Measurements from ENCODE around the gene EML5. TPM values are rescaled to one million over a fixed set of nuclear protein-coding genes. Genes with fewer than 3 reads are reported as not detected.
A peak's percentile ranks its signal among the peaks of the same experiment; 100 is the strongest.

EML5 gene
- total RNA-seq, 2 experiments from 2014 or later: 2.2 to 2.9 TPM

DNA sequence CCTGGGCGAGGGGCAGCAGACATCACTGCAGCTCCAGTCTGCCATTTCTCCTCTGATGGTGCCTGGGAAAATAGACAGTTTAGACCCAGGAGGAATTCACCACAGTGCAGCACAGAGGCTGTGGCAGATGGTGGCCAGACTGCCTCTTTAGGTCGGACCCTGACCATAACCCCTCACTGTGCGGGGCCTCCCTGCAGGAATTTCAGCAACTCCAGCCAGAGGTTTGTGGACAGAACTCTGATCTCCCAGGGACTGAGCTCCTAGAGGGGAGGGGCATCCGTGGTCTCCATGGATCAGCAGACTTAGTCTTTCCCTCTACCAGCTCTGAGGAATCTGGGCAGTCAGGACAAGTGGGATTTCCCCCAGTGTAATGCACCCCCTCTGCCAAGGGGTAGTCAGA is 123.4 kb downstream of the EML5 start:
- Mint-ChIP-seq H3K27ac (no peak overlapping the region), H3K9me3 (peaks cover 4% of the 10 kb centered on the region), H3K4me1 (no peaks in the 10 kb centered on the region), H3K4me3 (no peak overlapping the region), H3K36me3 (peaks cover 7% of the 10 kb centered on the region), H3K27me3 (no peaks in the 10 kb centered on the region)
- DNase-seq: no peak
- POLR2A ChIA-PET: no interaction called here
- ATAC-seq (ENCODE audit: low read depth): no peak

DNA sequence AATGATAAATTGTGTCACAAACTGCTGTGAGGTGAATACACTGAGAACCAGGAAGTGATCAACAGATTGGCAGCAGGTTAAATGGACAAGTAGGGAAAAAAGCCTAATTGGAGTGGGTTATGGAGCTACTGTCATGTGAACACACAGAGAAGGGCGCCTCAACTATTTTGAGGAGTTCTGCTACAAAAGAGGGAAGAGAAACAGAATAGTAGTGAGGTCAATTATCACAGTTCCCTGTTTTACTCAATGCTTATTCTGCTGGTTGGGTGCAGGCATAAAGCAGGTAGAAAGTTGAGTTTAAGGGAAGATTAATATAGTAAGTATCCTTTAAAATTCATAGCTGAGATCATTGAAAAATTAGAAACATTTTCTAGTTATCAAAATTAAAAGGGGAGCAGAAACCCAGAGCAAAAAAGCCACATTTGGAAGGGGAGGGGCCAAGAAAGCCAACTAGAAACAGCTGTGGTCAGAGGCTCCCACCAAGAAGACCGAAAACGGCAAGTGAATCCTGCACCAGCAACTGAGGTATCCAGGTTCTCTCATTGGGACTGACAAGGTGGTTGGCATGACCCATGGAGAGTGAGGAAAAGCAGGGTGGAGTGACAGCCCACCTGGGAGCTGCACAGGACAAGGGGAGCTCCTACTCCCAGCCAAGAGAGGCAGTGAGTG is 124.2 kb downstream of the EML5 start:
- H3K36me3 Mint-ChIP-seq: peaks cover 7% of the 10 kb centered on the region
- DNase-seq: no peak
- H3K27me3 Mint-ChIP-seq: no peaks in the 10 kb centered on the region
- H3K27ac Mint-ChIP-seq: no peak overlapping the region
- H3K4me3 Mint-ChIP-seq: no peak overlapping the region
- H3K9me3 Mint-ChIP-seq: peaks cover 4% of the 10 kb centered on the region
- H3K4me1 Mint-ChIP-seq: no peaks in the 10 kb centered on the region
- ATAC-seq (ENCODE audit: low read depth): no peak
- POLR2A ChIA-PET: no interaction called here

DNA sequence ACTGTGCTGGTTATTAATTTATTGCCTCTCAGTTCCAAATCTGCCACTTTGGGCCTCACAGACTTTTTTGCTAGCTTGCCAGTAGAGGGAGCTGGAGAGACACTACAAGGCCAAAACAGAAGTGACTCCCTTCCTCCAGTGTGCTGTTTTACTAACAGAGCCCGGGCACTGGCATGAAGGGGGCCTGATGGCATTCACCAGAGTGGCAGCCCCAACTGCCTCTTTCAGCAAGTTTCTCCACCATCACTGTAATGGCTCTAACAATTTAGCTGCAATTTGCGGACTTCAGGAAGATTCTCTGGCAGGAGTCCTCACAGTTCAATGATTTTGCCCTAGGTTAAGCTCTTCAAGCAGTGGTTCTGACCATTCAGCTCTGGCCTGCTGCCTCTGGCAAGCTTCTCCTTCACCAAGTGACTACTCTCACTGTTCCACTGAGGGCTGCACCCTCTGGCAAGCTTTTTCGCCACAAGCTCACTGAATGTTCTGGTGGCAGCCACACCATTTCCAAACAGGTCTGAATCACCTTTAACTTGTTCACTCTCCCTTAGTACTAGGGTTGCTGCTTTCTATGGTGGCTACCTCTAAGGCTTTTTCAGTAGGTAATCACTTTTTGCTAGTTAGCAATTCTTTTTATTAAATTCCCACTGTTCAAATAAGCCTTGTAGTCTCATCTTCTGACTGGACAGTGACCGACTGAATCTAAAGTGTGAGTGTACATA is 125.0 kb downstream of the EML5 start:
- H3K36me3 Mint-ChIP-seq: peaks cover 6% of the 10 kb centered on the region
- H3K27me3 Mint-ChIP-seq: no peaks in the 10 kb centered on the region
- peak; percentile 72 for ATAC-seq (ENCODE audit: low read depth)
- peak; percentile 33 for DNase-seq
- H3K27ac Mint-ChIP-seq: no peak overlapping the region
- H3K9me3 Mint-ChIP-seq: peaks cover 4% of the 10 kb centered on the region
- H3K4me3 Mint-ChIP-seq: no peak overlapping the region
- no peaks in the 10 kb centered on the region for H3K4me1 Mint-ChIP-seq
- POLR2A ChIA-PET: no interaction called here

DNA sequence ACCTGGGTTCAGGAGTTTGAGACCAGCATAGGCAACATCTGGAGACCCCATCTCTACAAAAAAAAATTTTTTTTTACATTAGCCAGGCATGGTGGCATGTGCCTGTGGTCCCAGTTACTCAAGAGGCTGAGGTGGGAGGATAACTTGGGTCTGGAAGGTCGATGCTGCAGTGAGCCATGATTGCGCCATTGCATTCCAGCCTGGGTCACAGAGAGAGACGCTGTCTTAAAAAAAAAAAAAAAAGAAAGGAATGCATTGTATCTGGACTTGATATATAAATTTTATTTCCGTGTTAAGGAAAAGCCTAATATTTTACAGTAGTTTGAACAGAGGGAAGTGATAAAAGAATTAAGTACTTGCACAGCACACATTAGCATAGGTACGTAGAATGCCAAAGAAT is 132.7 kb downstream of the EML5 start:
- Mint-ChIP-seq H3K9me3 (peaks cover 2% of the 10 kb centered on the region), H3K36me3 (peaks cover 17% of the 10 kb centered on the region), H3K27ac (no peak overlapping the region), H3K4me3 (no peak overlapping the region), H3K4me1 (no peaks in the 10 kb centered on the region), H3K27me3 (no peaks in the 10 kb centered on the region)
- no peak for DNase-seq
- POLR2A ChIA-PET: no interaction called here
- ATAC-seq (ENCODE audit: low read depth): no peak

DNA sequence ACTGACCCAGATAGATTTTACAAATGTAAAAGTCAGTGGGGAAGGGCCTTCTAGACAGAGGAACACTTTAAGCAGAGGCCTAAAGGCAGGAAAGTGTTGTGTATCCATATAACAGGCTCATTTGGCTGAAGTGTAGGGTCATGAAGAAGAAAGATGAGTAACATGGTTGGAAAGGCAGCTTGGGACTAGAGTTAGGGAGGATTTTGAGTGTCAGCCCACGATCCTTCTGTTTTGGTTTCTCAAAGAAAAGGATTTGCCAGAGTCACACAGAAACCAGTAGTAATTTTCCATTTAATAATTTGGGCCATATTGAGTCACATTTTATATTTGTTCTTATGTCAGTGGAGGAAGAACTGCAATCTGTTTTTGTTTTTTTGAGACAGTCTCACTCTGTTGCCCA is 153.5 kb downstream of the EML5 start:
- ATAC-seq (ENCODE audit: low read depth) (no peak), DNase-seq (no peak)
- Mint-ChIP-seq H3K4me1 (no peaks in the 10 kb centered on the region), H3K4me3 (no peak overlapping the region), H3K27me3 (no peaks in the 10 kb centered on the region), H3K9me3 (peaks cover 11% of the 10 kb centered on the region), H3K27ac (no peak overlapping the region), H3K36me3 (peaks cover 10% of the 10 kb centered on the region)
- POLR2A ChIA-PET: no interaction called here

DNA sequence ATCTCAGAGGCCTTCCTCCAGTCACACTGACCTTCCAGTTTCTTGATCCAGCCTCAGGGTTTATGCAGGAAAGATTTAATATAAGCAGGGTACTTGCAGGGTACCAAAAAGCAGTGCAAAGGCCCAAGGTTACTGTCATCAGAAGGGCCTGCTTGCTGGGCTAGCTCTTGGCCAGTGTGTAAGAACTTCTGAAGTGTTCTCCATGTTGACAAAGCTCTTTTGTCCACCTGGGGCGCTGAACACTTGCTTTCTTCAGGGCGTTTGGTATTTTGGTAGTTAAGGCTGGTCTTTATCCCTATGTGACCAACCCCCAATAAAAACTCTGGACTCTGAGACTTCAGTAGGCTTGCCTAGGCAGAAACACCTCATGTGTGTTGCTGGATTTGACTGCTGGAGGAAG is 160.2 kb downstream of the EML5 start:
- H3K27ac Mint-ChIP-seq: no peak overlapping the region

DNA sequence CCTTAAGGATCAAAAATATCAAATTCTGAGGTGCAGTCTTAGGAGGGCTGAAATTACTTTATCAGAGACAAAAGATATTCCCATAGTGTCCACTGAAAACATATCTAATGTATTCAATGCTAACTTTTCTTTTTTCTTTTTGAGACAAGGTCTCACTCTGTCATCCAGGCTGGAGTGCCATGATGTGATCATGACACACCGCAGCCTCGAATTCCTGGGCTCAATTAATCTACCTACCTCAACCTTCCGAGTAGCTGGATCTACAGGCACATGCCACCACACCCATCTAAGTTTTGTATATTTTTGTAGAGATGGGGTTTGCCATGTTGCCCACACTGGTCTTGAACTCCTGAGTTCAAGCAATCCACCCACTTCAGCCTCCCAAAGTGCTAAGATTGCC is 161.7 kb downstream of the EML5 start:
- ATAC-seq (ENCODE audit: low read depth): no peak
- H3K9me3 Mint-ChIP-seq: no peaks in the 10 kb centered on the region
- DNase-seq: no peak
- H3K4me1 Mint-ChIP-seq: no peaks in the 10 kb centered on the region
- no peak overlapping the region for H3K27ac Mint-ChIP-seq
- POLR2A ChIA-PET: no interaction called here
- H3K4me3 Mint-ChIP-seq: no peak overlapping the region
- no peaks in the 10 kb centered on the region for H3K36me3 Mint-ChIP-seq
- no peaks in the 10 kb centered on the region for H3K27me3 Mint-ChIP-seq

More for the DNA sequence above, 160.2 kb downstream of the EML5 start:
- H3K27me3 Mint-ChIP-seq: no peaks in the 10 kb centered on the region
- POLR2A ChIA-PET: no interaction called here
- H3K9me3 Mint-ChIP-seq: no peaks in the 10 kb centered on the region
- ATAC-seq (ENCODE audit: low read depth) (no peak), DNase-seq (no peak)
- H3K4me1 Mint-ChIP-seq: no peaks in the 10 kb centered on the region
- H3K36me3 Mint-ChIP-seq: no peaks in the 10 kb centered on the region
- no peak overlapping the region for H3K4me3 Mint-ChIP-seq

DNA sequence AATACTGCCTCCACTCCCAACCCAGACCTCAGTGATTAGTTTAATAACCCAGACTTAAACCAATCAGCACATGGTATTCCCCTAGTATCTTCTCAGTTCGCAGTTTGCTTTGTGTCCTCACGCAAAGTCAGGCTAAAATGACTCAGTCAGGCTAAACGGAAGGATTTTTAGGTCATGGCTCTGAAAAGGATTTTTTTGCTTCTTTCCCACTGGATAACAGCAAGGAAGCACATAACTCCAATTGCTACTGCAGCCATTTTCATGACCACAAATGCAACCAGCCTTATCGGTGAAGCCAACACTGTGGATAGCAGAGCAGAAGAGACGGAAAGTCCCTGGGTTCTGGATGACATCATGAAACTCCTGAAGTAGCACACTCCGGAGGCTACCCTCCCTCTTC is 162.2 kb downstream of the EML5 start:
- POLR2A ChIA-PET: no interaction called here
- Mint-ChIP-seq H3K4me1 (no peaks in the 10 kb centered on the region), H3K9me3 (no peaks in the 10 kb centered on the region), H3K4me3 (no peak overlapping the region), H3K36me3 (no peaks in the 10 kb centered on the region), H3K27ac (no peak overlapping the region), H3K27me3 (no peaks in the 10 kb centered on the region)
- ATAC-seq (ENCODE audit: low read depth) (no peak), DNase-seq (no peak)

DNA sequence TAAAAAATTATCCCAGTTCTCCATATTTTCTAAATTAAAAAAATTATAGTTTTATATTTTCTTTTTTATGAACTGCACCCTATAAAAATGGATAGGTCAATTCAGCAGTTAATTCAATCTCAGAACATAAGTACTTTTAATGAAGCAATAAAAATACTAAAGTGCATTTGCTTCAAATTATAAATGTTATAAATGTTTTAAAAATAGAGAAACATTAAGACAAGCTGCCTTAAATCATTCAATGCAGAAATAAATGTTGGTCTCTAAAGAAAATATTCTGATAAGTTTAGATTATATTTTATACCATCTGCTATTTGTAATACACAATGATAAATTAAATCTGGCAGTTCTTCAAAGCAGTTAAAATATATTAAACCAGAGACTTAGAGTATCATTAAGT is 164.3 kb downstream of the EML5 start:
- DNase-seq (no peak), ATAC-seq (ENCODE audit: low read depth) (no peak)
- H3K9me3 Mint-ChIP-seq: no peaks in the 10 kb centered on the region
- no peaks in the 10 kb centered on the region for H3K27me3 Mint-ChIP-seq
- POLR2A ChIA-PET: no interaction called here
- H3K36me3 Mint-ChIP-seq: no peaks in the 10 kb centered on the region
- H3K4me1 Mint-ChIP-seq: no peaks in the 10 kb centered on the region
- no peak overlapping the region for H3K4me3 Mint-ChIP-seq
- H3K27ac Mint-ChIP-seq: no peak overlapping the region

DNA sequence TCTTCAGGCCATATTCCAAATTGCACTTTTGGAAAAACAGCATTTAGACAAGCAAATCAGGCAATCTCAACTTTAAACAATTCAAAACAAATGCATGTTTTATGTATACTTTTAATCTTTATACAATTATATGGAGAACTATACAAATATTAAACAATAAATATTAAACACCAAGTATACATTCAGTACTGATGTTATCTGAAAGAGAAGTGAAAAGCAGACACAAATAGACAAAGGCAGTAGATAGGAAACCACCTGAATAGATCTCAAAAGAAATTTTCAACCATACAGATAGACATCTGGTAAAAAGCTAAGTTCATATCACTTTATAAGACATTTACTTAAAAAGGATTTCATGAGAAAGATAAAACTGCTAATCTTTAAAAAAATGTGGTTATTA is 164.7 kb downstream of the EML5 start:
- Mint-ChIP-seq H3K27me3 (no peaks in the 10 kb centered on the region), H3K4me3 (no peak overlapping the region), H3K4me1 (no peaks in the 10 kb centered on the region), H3K9me3 (no peaks in the 10 kb centered on the region), H3K27ac (no peak overlapping the region), H3K36me3 (no peaks in the 10 kb centered on the region)
- ATAC-seq (ENCODE audit: low read depth) (no peak), DNase-seq (no peak)
- POLR2A ChIA-PET: no interaction called here

DNA sequence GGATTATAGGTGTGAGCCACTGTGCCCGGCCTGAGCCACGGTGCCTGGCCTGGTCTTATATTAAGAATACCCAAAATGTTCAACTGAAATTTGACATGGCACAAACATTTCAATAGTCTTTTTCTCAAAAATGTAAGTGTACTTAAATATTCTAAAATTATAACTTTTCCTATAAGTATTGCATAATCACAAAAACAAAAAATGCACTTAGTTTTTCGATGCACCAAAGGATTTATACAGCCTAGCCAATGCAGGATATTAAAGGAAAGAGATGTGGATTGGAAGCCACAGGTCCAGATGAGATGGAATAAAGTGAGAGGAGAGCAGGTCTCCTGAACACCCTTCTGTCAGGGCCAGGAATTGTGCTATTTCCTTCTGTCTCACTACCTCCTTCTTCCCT is 167.1 kb downstream of the EML5 start:
- H3K9me3 Mint-ChIP-seq: no peaks in the 10 kb centered on the region
- POLR2A ChIA-PET: no interaction called here
- no peak overlapping the region for H3K27ac Mint-ChIP-seq
- no peaks in the 10 kb centered on the region for H3K4me1 Mint-ChIP-seq
- DNase-seq (no peak), ATAC-seq (ENCODE audit: low read depth) (no peak)
- no peaks in the 10 kb centered on the region for H3K27me3 Mint-ChIP-seq
- H3K4me3 Mint-ChIP-seq: no peak overlapping the region
- H3K36me3 Mint-ChIP-seq: no peaks in the 10 kb centered on the region

DNA sequence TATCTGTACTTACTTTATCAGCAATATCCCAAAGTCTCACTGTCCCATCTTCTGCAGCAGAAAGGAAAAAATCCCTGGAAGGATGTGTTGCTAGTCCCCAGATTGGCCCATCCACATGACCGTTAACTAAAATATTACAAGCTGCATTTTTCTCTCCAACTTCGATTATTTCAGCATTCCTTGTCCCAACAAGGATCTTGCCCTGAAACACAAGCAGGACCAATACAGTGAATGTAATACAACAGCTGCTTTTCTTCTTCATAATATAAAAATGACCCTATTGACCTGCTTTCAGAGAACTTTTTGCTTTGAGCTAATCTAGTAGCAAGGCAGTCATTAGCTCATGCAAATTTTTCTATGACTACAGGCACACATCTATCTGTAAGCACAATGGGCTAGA is 171.7 kb downstream of the EML5 start:
- H3K36me3 Mint-ChIP-seq: peaks cover 5% of the 10 kb centered on the region
- no peaks in the 10 kb centered on the region for H3K9me3 Mint-ChIP-seq
- no peaks in the 10 kb centered on the region for H3K27me3 Mint-ChIP-seq
- no peak overlapping the region for H3K27ac Mint-ChIP-seq
- POLR2A ChIA-PET: no interaction called here
- DNase-seq (no peak), ATAC-seq (ENCODE audit: low read depth) (no peak)
- H3K4me1 Mint-ChIP-seq: no peaks in the 10 kb centered on the region
- no peak overlapping the region for H3K4me3 Mint-ChIP-seq

DNA sequence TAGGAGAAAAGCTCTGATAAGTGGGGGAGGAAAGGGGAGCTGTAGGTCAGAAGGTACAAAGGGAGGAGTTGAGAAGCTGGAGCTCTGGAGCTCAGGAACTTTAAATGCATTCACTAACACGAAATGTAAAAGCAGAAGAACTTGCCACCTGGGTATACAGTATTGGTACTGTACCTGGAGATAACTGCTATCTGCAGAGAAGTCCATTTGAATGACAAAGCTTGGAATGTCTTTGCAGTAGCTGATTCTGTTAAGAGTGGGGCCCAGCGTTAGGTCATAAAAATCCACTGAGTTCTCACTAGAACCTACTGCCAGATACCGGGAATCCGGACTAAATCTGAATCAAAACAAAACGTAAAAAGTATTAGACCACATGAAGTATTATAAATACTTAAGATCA is 174.3 kb downstream of the EML5 start:
- ATAC-seq (ENCODE audit: low read depth) (no peak), DNase-seq (no peak)
- no peak overlapping the region for H3K4me3 Mint-ChIP-seq
- H3K9me3 Mint-ChIP-seq: no peaks in the 10 kb centered on the region
- no peak overlapping the region for H3K27ac Mint-ChIP-seq
- POLR2A ChIA-PET: no interaction called here
- no peaks in the 10 kb centered on the region for H3K27me3 Mint-ChIP-seq
- H3K4me1 Mint-ChIP-seq: peaks cover 3% of the 10 kb centered on the region
- H3K36me3 Mint-ChIP-seq: peaks cover 10% of the 10 kb centered on the region

DNA sequence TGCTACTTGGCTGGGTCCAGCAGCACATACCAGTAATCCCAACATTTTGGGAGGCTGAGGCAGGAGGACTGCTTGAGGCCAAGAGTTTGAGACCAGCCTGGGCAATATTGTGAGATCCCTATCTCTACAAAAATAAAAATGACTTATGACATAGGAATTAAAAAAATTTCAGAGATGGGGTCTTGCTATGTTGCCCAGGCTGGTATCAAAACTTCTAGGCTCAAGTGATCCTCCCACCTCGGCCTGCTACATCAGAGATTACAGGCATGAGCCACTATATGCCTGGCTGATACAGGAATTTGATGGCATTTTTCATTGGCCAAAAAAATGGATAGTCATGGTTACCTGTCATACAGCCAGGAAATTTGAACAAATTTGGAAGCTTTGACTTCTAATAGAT is 175.3 kb downstream of the EML5 start:
- DNase-seq: no peak
- no peaks in the 10 kb centered on the region for H3K27me3 Mint-ChIP-seq
- H3K36me3 Mint-ChIP-seq: peaks cover 16% of the 10 kb centered on the region
- H3K4me1 Mint-ChIP-seq: peaks cover 8% of the 10 kb centered on the region
- ATAC-seq (ENCODE audit: low read depth): no peak
- H3K4me3 Mint-ChIP-seq: no peak overlapping the region
- no peak overlapping the region for H3K27ac Mint-ChIP-seq
- POLR2A ChIA-PET: no interaction called here
- no peaks in the 10 kb centered on the region for H3K9me3 Mint-ChIP-seq
